Kidney (tissue), 14 donors: ENCODE data around the gene EIF5B. TPM values are rescaled to one million over a fixed set of nuclear protein-coding genes. Genes with fewer than 3 reads are reported as not detected.

ENCODE experiments used
- DNase-seq, 5 donors: peaks; one replicate each; pipeline ENCODE4 v3.0.0-alpha.2; 2013 to 2020
- FAIRE-seq: peaks from 2 replicates; lab custom pipeline; 2012; peaks lifted over from hg19 to GRCh38; lab: Jason Lieb, UNC
- H3K27ac ChIP-seq, 2 donors: one replicate each; pipeline ENCODE4 v1.7.0; 2013; ENCODE audit warnings: low read depth in 2 of 2, low read length in 2 of 2, inconsistent platforms in 1 of 2
- H3K27me3 ChIP-seq: one replicate; pipeline ENCODE4 v1.7.1; 2013; ENCODE audit warnings: low read length, inconsistent platforms; ENCODE audit not compliant: control insufficient read depth, insufficient read depth
- H3K36me3 ChIP-seq, 3 donors: one replicate each; pipeline versions ENCODE4 v1.7.0 to v1.7.1; 2013; ENCODE audit warnings: low read length in 3 of 3, control low read depth in 1 of 3, inconsistent platforms in 1 of 3; ENCODE audit not compliant: insufficient read depth in 3 of 3, control insufficient read depth in 2 of 3
- H3K4me1 ChIP-seq, 3 donors: one replicate each; pipeline versions ENCODE4 v1.7.0 to v1.7.1; 2013; ENCODE audit warnings: low read length in 3 of 3, inconsistent platforms in 1 of 3, low read depth in 1 of 3; ENCODE audit not compliant: control insufficient read depth in 2 of 3, insufficient read depth in 2 of 3
- H3K4me3 ChIP-seq, 3 donors: one replicate each; pipeline versions ENCODE4 v1.7.0 to v1.8.1; 2013; ENCODE audit warnings: low read length in 3 of 3, control low read depth in 1 of 3, inconsistent platforms in 1 of 3
- H3K9ac ChIP-seq, 3 donors: one replicate each; pipeline versions ENCODE4 v1.7.0 to v1.7.1; 2013; ENCODE audit warnings: low read length in 3 of 3, control low read depth in 1 of 3, inconsistent platforms in 1 of 3
- H3K9me3 ChIP-seq, 3 donors: one replicate each; pipeline versions ENCODE4 v1.7.0 to v1.7.1; 2013; ENCODE audit warnings: low read length in 3 of 3, control low read depth in 1 of 3, inconsistent platforms in 1 of 3; ENCODE audit not compliant: control insufficient read depth in 2 of 3, insufficient read depth in 1 of 3
- CTCF ChIP-seq: IDR thresholded peaks from 3 replicates; pipeline ENCODE4 v1.5.1; 2012; ENCODE audit warnings: mild to moderate bottlenecking, moderate library complexity, borderline replicate concordance; ENCODE audit not compliant: insufficient read depth; ENCODE audit errors: extremely low read depth
- intact Hi-C: fragments of 100-400 bp; cut with DNase I; formaldehyde crosslinking; loops from one replicate; pipeline ENCODE4 v1.11.1; 2022
- polyA plus RNA-seq: library from polyadenylated mRNA; stranded (reverse); fragments of 350-450 nt; fragmentation: Illumina TruSeq; extraction: RNeasy Lipid Tissue Mini Kit (QIAGEN cat#74804); gene quantifications from one replicate; pipeline ENCODE4 v1.2.3, GENCODE V29; 2014; ENCODE audit warnings: low read depth, low replicate concordance; ENCODE audit not compliant: insufficient read depth
- total RNA-seq: library from RNA; stranded (reverse); fragmentation: NEBNext Ultra II Directional; extraction: Animal tissue kit (Norgen Biotek cat#: 25700); gene quantifications from one replicate; pipeline ENCODE4 v1.2.1, GENCODE V29; 2021
- donor health status: control.
- donor health status: control.
- donor health status: control.
- donor health status: control.
- donor health status: control.
- donor health status: DM: yes; HTN: yes; CAD: no.
- donor health status: Normal renal cell carcinoma (clear cell type).

EIF5B gene
- total and polyA plus RNA-seq, 2 donors from 2014 or later: 36.9 to 39.7 TPM

GRCh38 chr2:99433340-99433739, 96.2 kb downstream of the EIF5B start:
- peaks cover 0 to 2% (median 0%) of the 10 kb centered on the region in 3 donors for H3K4me1 ChIP-seq
- H3K9ac ChIP-seq: no peak overlapping the region
- no peaks in the 10 kb centered on the region for H3K9me3 ChIP-seq
- peaks cover under 1 to 13% (median 6%) of the 10 kb centered on the region in 3 donors for H3K36me3 ChIP-seq
- DNase-seq (no peak), FAIRE-seq (no peak)
- no peak overlapping the region for H3K4me3 ChIP-seq
- no peak overlapping the region for H3K27ac ChIP-seq
- no peak for TF ChIP-seq CTCF
- intact Hi-C loops: no loop called here
- no peaks in the 10 kb centered on the region for H3K27me3 ChIP-seq

- H3K36me3 ChIP-seq: peaks cover 2 to 19% (median 13%) of the 10 kb centered on the region in 3 donors
- no peak for DNase-seq
- TF ChIP-seq CTCF: no peak
- intact Hi-C loops: no loop called here
- H3K27ac ChIP-seq: no peak overlapping the region
- H3K9me3 ChIP-seq: no peaks in the 10 kb centered on the region
- FAIRE-seq: no peak
- H3K9ac ChIP-seq: no peak overlapping the region
- H3K4me1 ChIP-seq: no peaks in the 10 kb centered on the region
- no peaks in the 10 kb centered on the region for H3K27me3 ChIP-seq
- H3K4me3 ChIP-seq: no peak overlapping the region
Observed at GRCh38 chr2:99436874-99437273, 99.7 kb downstream of the EIF5B start.

GRCh38 chr2:99439971-99440505, 102.8 kb downstream of the EIF5B start:
- no peaks in the 10 kb centered on the region for H3K27me3 ChIP-seq
- no peak for TF ChIP-seq CTCF
- DNase-seq: no peak

GRCh38 chr2:99442837-99443236, 105.6 kb downstream of the EIF5B start:
- FAIRE-seq (no peak), DNase-seq (no peak)
- H3K4me1 ChIP-seq: peaks cover 0 to 3% (median 2%) of the 10 kb centered on the region in 3 donors
- H3K36me3 ChIP-seq: peaks cover 2 to 13% (median 11%) of the 10 kb centered on the region in 3 donors
- no peak overlapping the region for H3K27ac ChIP-seq
- H3K9me3 ChIP-seq: no peaks in the 10 kb centered on the region
- intact Hi-C loops: no loop called here
- H3K27me3 ChIP-seq: no peaks in the 10 kb centered on the region
- no peak overlapping the region for H3K4me3 ChIP-seq
- no peak overlapping the region for H3K9ac ChIP-seq
- TF ChIP-seq CTCF: no peak

More at GRCh38 chr2:99439971-99440505, 102.8 kb downstream of the EIF5B start:
- H3K4me1 ChIP-seq: peaks cover 0 to 3% (median 2%) of the 10 kb centered on the region in 3 donors
- intact Hi-C loops: no loop called here
- no peaks in the 10 kb centered on the region for H3K9me3 ChIP-seq
- H3K4me3 ChIP-seq: no peak overlapping the region
- H3K9ac ChIP-seq: peak overlapping the region in 1 of 3 donors; percentile 8
- peaks cover 2 to 16% (median 13%) of the 10 kb centered on the region in 3 donors for H3K36me3 ChIP-seq
- no peak overlapping the region for H3K27ac ChIP-seq
- FAIRE-seq: no peak
